ENCODE results near the gene SMIM13. TPM values are rescaled to one million over a fixed set of nuclear protein-coding genes. Genes with fewer than 3 reads are reported as not detected.
A peak's percentile ranks its signal among the peaks of the same experiment; 100 is the strongest.

The SMIM13 gene
- total RNA-seq, 1 donor from 2014 or later = 24.2 TPM

- Histone ChIP-seq H3K9ac (ENCODE audit: low read length) (no peak overlapping the region), H3K4me1 (ENCODE audit: insufficient read depth, low read length) (no peaks in the 10 kb centered on the region), H3K79me2 (ENCODE audit: insufficient read depth, low read length) (no peaks in the 10 kb centered on the region), H3K27me3 (ENCODE audit: insufficient read depth, low read length) (no peaks in the 10 kb centered on the region), H4K20me1 (ENCODE audit: insufficient read depth, low read length) (no peaks in the 10 kb centered on the region), H3K4me3 (ENCODE audit: insufficient read depth, low read depth, low read length) (no peak overlapping the region), H3K36me3 (ENCODE audit: insufficient read depth, low read length) (no peaks in the 10 kb centered on the region), H2AFZ (ENCODE audit: low read depth, low read length) (no peak overlapping the region), H3K4me2 (ENCODE audit: low read length) (no peak overlapping the region), H3K27ac (ENCODE audit: low read depth, low read length) (no peak overlapping the region), H3K9me3 (ENCODE audit: insufficient read depth, low read depth, low read length) (no peaks in the 10 kb centered on the region)
- Mint-ChIP-seq H3K27me3 (ENCODE audit: low read depth, unreplicated experiment) (no peaks in the 10 kb centered on the region), H3K27ac (ENCODE audit: unreplicated experiment) (no peak overlapping the region), H3K36me3 (ENCODE audit: low read depth, unreplicated experiment) (peaks cover 1% of the 10 kb centered on the region), H3K4me3 (ENCODE audit: unreplicated experiment) (no peak overlapping the region), H3K9me3 (ENCODE audit: unreplicated experiment) (no peaks in the 10 kb centered on the region), H3K4me1 (ENCODE audit: low read depth, unreplicated experiment) (no peaks in the 10 kb centered on the region)
- DNase-seq (ENCODE audit: low read depth) = no peak
- FAIRE-seq = no peak
- TF ChIP-seq, protein P1, sequence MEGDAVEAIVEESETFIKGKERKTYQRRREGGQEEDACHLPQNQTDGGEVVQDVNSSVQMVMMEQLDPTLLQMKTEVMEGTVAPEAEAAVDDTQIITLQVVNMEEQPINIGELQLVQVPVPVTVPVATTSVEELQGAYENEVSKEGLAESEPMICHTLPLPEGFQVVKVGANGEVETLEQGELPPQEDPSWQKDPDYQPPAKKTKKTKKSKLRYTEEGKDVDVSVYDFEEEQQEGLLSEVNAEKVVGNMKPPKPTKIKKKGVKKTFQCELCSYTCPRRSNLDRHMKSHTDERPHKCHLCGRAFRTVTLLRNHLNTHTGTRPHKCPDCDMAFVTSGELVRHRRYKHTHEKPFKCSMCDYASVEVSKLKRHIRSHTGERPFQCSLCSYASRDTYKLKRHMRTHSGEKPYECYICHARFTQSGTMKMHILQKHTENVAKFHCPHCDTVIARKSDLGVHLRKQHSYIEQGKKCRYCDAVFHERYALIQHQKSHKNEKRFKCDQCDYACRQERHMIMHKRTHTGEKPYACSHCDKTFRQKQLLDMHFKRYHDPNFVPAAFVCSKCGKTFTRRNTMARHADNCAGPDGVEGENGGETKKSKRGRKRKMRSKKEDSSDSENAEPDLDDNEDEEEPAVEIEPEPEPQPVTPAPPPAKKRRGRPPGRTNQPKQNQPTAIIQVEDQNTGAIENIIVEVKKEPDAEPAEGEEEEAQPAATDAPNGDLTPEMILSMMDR (IDR thresholded peaks at IDR 0.05; ENCODE audit: insufficient read depth, low read depth, low read length) = no peak
- no peak for TF ChIP-seq EZH2 (IDR thresholded peaks at IDR 0.05; ENCODE audit: insufficient read depth, low read length)
Measured at GRCh38 chr6:11155589-11155988, 62.0 kb downstream of the SMIM13 start.

GRCh38 chr6:11160199-11160598, 66.6 kb downstream of the SMIM13 start:
- no peak overlapping the region for H3K4me2 ChIP-seq (ENCODE audit: low read length)
- no peaks in the 10 kb centered on the region for H3K27me3 ChIP-seq (ENCODE audit: insufficient read depth, low read length)
- no peak overlapping the region for H3K9ac ChIP-seq (ENCODE audit: low read length)
- TF ChIP-seq, protein P1 (IDR thresholded peaks at IDR 0.05; ENCODE audit: insufficient read depth, low read depth, low read length) = no peak
- TF ChIP-seq EZH2 (IDR thresholded peaks at IDR 0.05; ENCODE audit: insufficient read depth, low read length) = no peak
- no peaks in the 10 kb centered on the region for H3K9me3 Mint-ChIP-seq (ENCODE audit: unreplicated experiment)
- no peak overlapping the region for H3K27ac Mint-ChIP-seq (ENCODE audit: unreplicated experiment)
- no peaks in the 10 kb centered on the region for H3K36me3 ChIP-seq (ENCODE audit: insufficient read depth, low read length)
- peaks cover 4% of the 10 kb centered on the region for H3K27me3 Mint-ChIP-seq (ENCODE audit: low read depth, unreplicated experiment)
- H3K4me3 Mint-ChIP-seq (ENCODE audit: unreplicated experiment) = no peak overlapping the region
- H3K4me3 ChIP-seq (ENCODE audit: insufficient read depth, low read depth, low read length) = no peak overlapping the region
- DNase-seq (ENCODE audit: low read depth) (no peak), FAIRE-seq (no peak)
- H3K4me1 ChIP-seq (ENCODE audit: insufficient read depth, low read length) = peaks cover 12% of the 10 kb centered on the region
- H2AFZ ChIP-seq (ENCODE audit: low read depth, low read length) = no peak overlapping the region
- no peaks in the 10 kb centered on the region for H3K9me3 ChIP-seq (ENCODE audit: insufficient read depth, low read depth, low read length)
- no peaks in the 10 kb centered on the region for H4K20me1 ChIP-seq (ENCODE audit: insufficient read depth, low read length)
- H3K36me3 Mint-ChIP-seq (ENCODE audit: low read depth, unreplicated experiment) = no peaks in the 10 kb centered on the region
- H3K79me2 ChIP-seq (ENCODE audit: insufficient read depth, low read length) = no peaks in the 10 kb centered on the region
- H3K27ac ChIP-seq (ENCODE audit: low read depth, low read length) = no peak overlapping the region
- peaks cover 17% of the 10 kb centered on the region for H3K4me1 Mint-ChIP-seq (ENCODE audit: low read depth, unreplicated experiment)

GRCh38 chr6:11161031-11161956, 67.7 kb downstream of the SMIM13 start:
- Histone ChIP-seq H2AFZ (ENCODE audit: low read depth, low read length) (no peak overlapping the region), H3K27ac (ENCODE audit: low read depth, low read length) (peak overlapping the region; percentile 9), H4K20me1 (ENCODE audit: insufficient read depth, low read length) (no peaks in the 10 kb centered on the region), H3K36me3 (ENCODE audit: insufficient read depth, low read length) (no peaks in the 10 kb centered on the region), H3K4me1 (ENCODE audit: insufficient read depth, low read length) (peaks cover 12% of the 10 kb centered on the region), H3K4me2 (ENCODE audit: low read length) (peak overlapping the region; percentile 36), H3K9ac (ENCODE audit: low read length) (no peak overlapping the region), H3K79me2 (ENCODE audit: insufficient read depth, low read length) (no peaks in the 10 kb centered on the region), H3K4me3 (ENCODE audit: insufficient read depth, low read depth, low read length) (no peak overlapping the region), H3K9me3 (ENCODE audit: insufficient read depth, low read depth, low read length) (no peaks in the 10 kb centered on the region), H3K27me3 (ENCODE audit: insufficient read depth, low read length) (no peaks in the 10 kb centered on the region)
- peak; percentile 62 for DNase-seq (ENCODE audit: low read depth)
- H3K27ac Mint-ChIP-seq (ENCODE audit: unreplicated experiment) = peak overlapping the region; percentile 11
- H3K4me3 Mint-ChIP-seq (ENCODE audit: unreplicated experiment) = peak overlapping the region; percentile 4
- FAIRE-seq = peak; percentile 37
- H3K9me3 Mint-ChIP-seq (ENCODE audit: unreplicated experiment) = no peaks in the 10 kb centered on the region
- no peaks in the 10 kb centered on the region for H3K36me3 Mint-ChIP-seq (ENCODE audit: low read depth, unreplicated experiment)
- TF ChIP-seq EZH2 (IDR thresholded peaks at IDR 0.05; ENCODE audit: insufficient read depth, low read length) = no peak
- TF ChIP-seq, protein P1 (IDR thresholded peaks at IDR 0.05; ENCODE audit: insufficient read depth, low read depth, low read length) = no peak
- H3K4me1 Mint-ChIP-seq (ENCODE audit: low read depth, unreplicated experiment) = peaks cover 17% of the 10 kb centered on the region
- peaks cover 4% of the 10 kb centered on the region for H3K27me3 Mint-ChIP-seq (ENCODE audit: low read depth, unreplicated experiment)
